ENCODE results near the gene PIP5K1C. TPM values are rescaled to one million over a fixed set of nuclear protein-coding genes. Genes with fewer than 3 reads are reported as not detected.

PIP5K1C gene
- total and polyA plus RNA-seq, 9 of the 15 experiments (the other 6 are each of a cell fraction or from before 2014, with no cell fraction given): 0.38 to 22.1 (median 4.1) TPM

DNA sequence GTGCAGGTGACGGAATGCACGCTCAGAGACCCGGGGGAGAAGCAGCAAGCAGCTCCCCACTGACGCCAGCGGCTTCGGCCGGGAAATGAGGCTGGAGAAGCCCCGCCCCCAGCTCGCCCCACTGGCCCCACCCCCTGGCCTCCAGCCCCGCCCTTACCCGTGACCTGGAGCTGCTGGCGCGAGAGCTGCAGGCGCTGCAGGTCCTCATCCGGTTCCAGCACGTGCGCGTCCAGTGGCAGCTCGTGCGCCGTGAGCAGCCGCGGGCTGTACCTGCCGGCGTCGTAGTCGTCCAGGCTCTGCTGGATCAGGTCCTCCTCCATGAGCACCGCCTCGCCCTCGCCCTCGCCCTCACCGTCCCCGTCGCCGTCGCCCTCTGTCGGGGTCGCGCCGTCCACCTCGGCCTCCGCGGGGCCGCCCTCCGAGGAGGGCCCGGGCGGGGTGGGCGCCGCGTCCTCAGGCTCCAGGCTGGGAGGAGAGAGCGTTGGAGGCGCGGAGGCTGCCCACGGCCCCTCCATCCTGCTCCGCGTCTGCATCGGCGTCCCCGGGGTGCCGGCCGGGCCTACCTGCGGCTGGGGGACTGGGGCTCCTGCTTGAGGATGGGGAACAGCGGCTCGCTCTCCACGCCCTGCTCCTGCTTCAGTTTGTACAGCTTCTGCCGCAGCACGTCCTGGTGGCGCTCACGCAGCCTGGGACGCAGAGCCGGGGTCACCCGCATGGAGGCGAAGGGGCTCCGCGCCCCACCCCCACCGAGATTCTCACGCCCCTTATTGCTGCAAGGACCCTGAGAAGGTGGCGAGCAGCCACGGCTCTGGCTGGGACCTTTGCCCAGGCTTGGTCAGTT is 87.1 kb downstream of the PIP5K1C start (continued):
- TF ChIP-seq DMBX1 (CRISPR knock-in tag; IDR thresholded peaks at IDR 0.05; ENCODE audit: borderline replicate concordance) (peak; percentile 73; the same call in 1 of the 2 replicates), EP400 (IDR thresholded peaks at IDR 0.05) (peak; percentile 67; the same call in 1 of the 2 replicates), FOSL1 (tag; conservative IDR thresholded peaks at IDR 0.05) (no peak), MAZ (CRISPR knock-in tag; conservative IDR thresholded peaks at IDR 0.05 in 1 of 2, IDR thresholded peaks at IDR 0.05 in 1 of 2) (peak; percentile 23 to 73; a peak in 1 of 4 replicates), TAF1 (IDR thresholded peaks at IDR 0.05; ENCODE audit: control insufficient read depth, extremely low read depth, insufficient read depth, low read length, severe bottlenecking) (peak; percentile 26), CCNT2 (IDR thresholded peaks at IDR 0.05; ENCODE audit: borderline replicate concordance, extremely low read depth, insufficient read length, low read depth, low read length) (peak; percentile 46), GATAD2B (IDR thresholded peaks at IDR 0.05; ENCODE audit: borderline replicate concordance) (0 out of 2 replicates have a peak, but pooled peaks have one; percentile 27), SIN3B (IDR thresholded peaks at IDR 0.05; ENCODE audit: low read depth) (no peak), WHSC1 (IDR thresholded peaks at IDR 0.05; ENCODE audit: low read length) (no peak), MECOM (CRISPR knock-in tag; IDR thresholded peaks at IDR 0.05) (peak; percentile 66), CBX1 (IDR thresholded peaks at IDR 0.05; ENCODE audit: low read depth) (peak; percentile 61; the same call in 1 of the 2 replicates), ZNF431 (CRISPR knock-in tag; IDR thresholded peaks at IDR 0.05) (no peak), ESRRA (IDR thresholded peaks at IDR 0.05; ENCODE audit: borderline replicate concordance, low read depth) (no peak), CREB3L1 (IDR thresholded peaks at IDR 0.05; ENCODE audit: borderline replicate concordance, low read depth) (peak; percentile 42; the same call in 1 of the 2 replicates), CLOCK (CRISPR knock-in tag; IDR thresholded peaks at IDR 0.05; ENCODE audit: borderline replicate concordance) (no peak), GABPA (tag; conservative IDR thresholded peaks at IDR 0.05; ENCODE audit: low read depth) (peak; percentile 28; the same call in 1 of the 2 replicates)
- TF ChIP-seq, protein P1, sequence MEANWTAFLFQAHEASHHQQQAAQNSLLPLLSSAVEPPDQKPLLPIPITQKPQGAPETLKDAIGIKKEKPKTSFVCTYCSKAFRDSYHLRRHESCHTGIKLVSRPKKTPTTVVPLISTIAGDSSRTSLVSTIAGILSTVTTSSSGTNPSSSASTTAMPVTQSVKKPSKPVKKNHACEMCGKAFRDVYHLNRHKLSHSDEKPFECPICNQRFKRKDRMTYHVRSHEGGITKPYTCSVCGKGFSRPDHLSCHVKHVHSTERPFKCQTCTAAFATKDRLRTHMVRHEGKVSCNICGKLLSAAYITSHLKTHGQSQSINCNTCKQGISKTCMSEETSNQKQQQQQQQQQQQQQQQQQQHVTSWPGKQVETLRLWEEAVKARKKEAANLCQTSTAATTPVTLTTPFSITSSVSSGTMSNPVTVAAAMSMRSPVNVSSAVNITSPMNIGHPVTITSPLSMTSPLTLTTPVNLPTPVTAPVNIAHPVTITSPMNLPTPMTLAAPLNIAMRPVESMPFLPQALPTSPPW (CRISPR knock-in tag; IDR thresholded peaks at IDR 0.05): peak; percentile 58
